WTC11 (cell line): ENCODE results near the gene CAD. TPM values are rescaled to one million over a fixed set of nuclear protein-coding genes. Genes with fewer than 3 reads are reported as not detected.

Experiments
- ATAC-seq: fragments of 200-7000 bp; cut with Tn5 transposase; 2 replicates; pipeline ENCODE4 v1.10.0; 2021; ENCODE audit warnings: mild to moderate bottlenecking, moderate library complexity
- CTCF ChIA-PET: fragments of 300-600 bp; sonication (Branson Sonifier 250); formaldehyde crosslinking; loops from one replicate; lab custom pipeline; 2021; ENCODE audit warnings: antibody characterized with exemption; lab: Charles Lee
- POLR2A ChIA-PET: fragments of 350-600 bp; sonication (Branson Sonifier 250); formaldehyde crosslinking; loops from one replicate; lab custom pipeline; 2021; ENCODE audit warnings: antibody characterized with exemption; lab: Charles Lee
- DNase-seq: peaks from one replicate; pipeline ENCODE4 v3.0.0; 2021; ENCODE audit warnings: low spot score
- H3K27ac Mint-ChIP-seq: 2 replicates; pipeline ENCODE4 v1.8.0; 2021; ENCODE audit warnings: mixed read lengths
- H3K27me3 Mint-ChIP-seq: 2 replicates; pipeline ENCODE4 v1.8.0; 2021; ENCODE audit warnings: low read depth, mild to moderate bottlenecking, moderate library complexity, mixed read lengths
- H3K36me3 Mint-ChIP-seq: 2 replicates; pipeline ENCODE4 v1.8.0; 2021; ENCODE audit warnings: mixed read lengths
- H3K4me1 Mint-ChIP-seq: 2 replicates; pipeline ENCODE4 v1.8.0; 2022; ENCODE audit warnings: mixed read lengths
- H3K4me3 Mint-ChIP-seq: 2 replicates; pipeline ENCODE4 v1.8.0; 2021; ENCODE audit warnings: mild to moderate bottlenecking, moderate library complexity, mixed read lengths
- H3K9me3 Mint-ChIP-seq: 2 replicates; pipeline ENCODE4 v1.8.0; 2021; ENCODE audit warnings: mixed read lengths
- ELF4 ChIP-seq: sonication (generic); formaldehyde crosslinking; IDR thresholded peaks from 2 replicates; pipeline ENCODE4 v1.8.1; 2022; ENCODE audit warnings: low read depth, mild to moderate bottlenecking, moderate library complexity, missing genetic modification reagents
- FOXP1 ChIP-seq: sonication (generic); formaldehyde crosslinking; IDR thresholded peaks from 2 replicates; pipeline ENCODE4 v1.8.0; 2022; ENCODE audit warnings: missing genetic modification reagents, mild to moderate bottlenecking, moderate library complexity, borderline replicate concordance
- MLX ChIP-seq: sonication (generic); formaldehyde crosslinking; IDR thresholded peaks from 2 replicates; pipeline ENCODE4 v1.8.1; 2023; ENCODE audit warnings: mild to moderate bottlenecking, missing genetic modification reagents, moderate library complexity
- MYBL2 ChIP-seq: sonication (generic); formaldehyde crosslinking; IDR thresholded peaks from 2 replicates; pipeline ENCODE4 v1.8.1; 2023; ENCODE audit warnings: mild to moderate bottlenecking, moderate library complexity, missing genetic modification reagents
- NFATC4 ChIP-seq: fragments of 250-450 bp; sonication (Bioruptor Pico); IDR thresholded peaks from 2 replicates; pipeline ENCODE4 v1.9.0; 2021; ENCODE audit warnings: mild to moderate bottlenecking
- NFE2L1 ChIP-seq: sonication (generic); formaldehyde crosslinking; IDR thresholded peaks from 2 replicates; pipeline ENCODE4 v1.8.1; 2023; ENCODE audit warnings: missing genetic modification reagents
- SMAD4 ChIP-seq: sonication (generic); formaldehyde crosslinking; IDR thresholded peaks from 2 replicates; pipeline ENCODE4 v1.8.0; 2022; ENCODE audit warnings: mild to moderate bottlenecking, missing genetic modification reagents
- STAT6 ChIP-seq: sonication (generic); formaldehyde crosslinking; conservative IDR thresholded peaks from 2 replicates; pipeline ENCODE4 v1.8.1; 2023; ENCODE audit warnings: mild to moderate bottlenecking, low read depth, missing genetic modification reagents, moderate library complexity
- USF1 ChIP-seq: sonication (generic); formaldehyde crosslinking; IDR thresholded peaks from 2 replicates; pipeline ENCODE4 v1.8.0; 2022; ENCODE audit warnings: mild to moderate bottlenecking, missing genetic modification reagents
- ZBTB21 ChIP-seq: sonication (generic); formaldehyde crosslinking; IDR thresholded peaks from 2 replicates; pipeline ENCODE4 v1.8.1; 2023; ENCODE audit warnings: mild to moderate bottlenecking, missing genetic modification reagents, borderline replicate concordance
- ZNF281 ChIP-seq: sonication (generic); formaldehyde crosslinking; IDR thresholded peaks from 2 replicates; pipeline ENCODE4 v1.8.0; 2023; ENCODE audit warnings: mild to moderate bottlenecking, missing genetic modification reagents
- ZNF317 ChIP-seq: sonication (generic); formaldehyde crosslinking; IDR thresholded peaks from 2 replicates; pipeline ENCODE4 v1.8.1; 2023; ENCODE audit warnings: low read depth, mild to moderate bottlenecking, moderate library complexity, missing genetic modification reagents, borderline replicate concordance
- ZNF423 ChIP-seq: fragments of 250-450 bp; sonication (Bioruptor Pico); IDR thresholded peaks from 2 replicates; pipeline ENCODE4 v2.1.2; 2022; ENCODE audit warnings: mild to moderate bottlenecking, moderate library complexity
- total RNA-seq: library from RNA; stranded (reverse); gene quantifications from 3 replicates; pipeline ENCODE4 v1.2.3, GENCODE V29; 2021
- TF ChIP-seq, protein P1 (sequence below): sonication (generic); formaldehyde crosslinking; IDR thresholded peaks from 2 replicates; pipeline ENCODE4 v1.8.1; 2023; ENCODE audit warnings: mild to moderate bottlenecking, moderate library complexity, missing genetic modification reagents

The CAD gene
- total RNA-seq, 1 experiment from 2014 or later: 178 TPM

DNA sequence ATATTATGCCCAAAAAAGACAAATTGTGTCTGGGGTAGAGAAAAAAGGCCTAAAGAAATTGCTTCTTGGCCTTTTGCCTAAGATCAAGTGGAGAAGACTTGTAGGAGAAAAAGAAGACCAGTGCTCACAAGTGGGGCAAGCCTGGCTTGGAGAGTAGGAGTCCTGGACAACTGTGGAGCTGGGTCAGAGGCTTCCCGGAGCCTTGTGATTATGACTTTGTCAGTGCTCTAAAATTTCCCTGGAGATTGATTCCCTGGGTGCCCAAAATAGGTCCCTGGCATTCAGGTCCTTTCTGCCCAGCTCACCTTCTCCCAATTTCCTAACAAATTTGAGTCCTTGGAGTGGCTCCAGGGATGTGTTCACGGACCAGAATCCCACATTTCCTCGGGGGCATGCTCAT lies 64.3 kb downstream of the CAD start (continued):
- no peak for TF ChIP-seq STAT6 (CRISPR knock-in tag)
- TF ChIP-seq, protein P1, sequence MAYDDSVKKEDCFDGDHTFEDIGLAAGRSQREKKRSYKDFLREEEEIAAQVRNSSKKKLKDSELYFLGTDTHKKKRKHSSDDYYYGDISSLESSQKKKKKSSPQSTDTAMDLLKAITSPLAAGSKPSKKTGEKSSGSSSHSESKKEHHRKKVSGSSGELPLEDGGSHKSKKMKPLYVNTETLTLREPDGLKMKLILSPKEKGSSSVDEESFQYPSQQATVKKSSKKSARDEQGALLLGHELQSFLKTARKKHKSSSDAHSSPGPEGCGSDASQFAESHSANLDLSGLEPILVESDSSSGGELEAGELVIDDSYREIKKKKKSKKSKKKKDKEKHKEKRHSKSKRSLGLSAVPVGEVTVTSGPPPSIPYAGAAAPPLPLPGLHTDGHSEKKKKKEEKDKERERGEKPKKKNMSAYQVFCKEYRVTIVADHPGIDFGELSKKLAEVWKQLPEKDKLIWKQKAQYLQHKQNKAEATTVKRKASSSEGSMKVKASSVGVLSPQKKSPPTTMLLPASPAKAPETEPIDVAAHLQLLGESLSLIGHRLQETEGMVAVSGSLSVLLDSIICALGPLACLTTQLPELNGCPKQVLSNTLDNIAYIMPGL (CRISPR knock-in tag): no peak

GRCh38 chr2:27281855-27282559 lies 64.8 kb downstream of the CAD start, which contains the start of gene TRIM54:
TRIM54 (plus strand) TSS chr2:27282429; CDS start chr2:27282732, 303 bp downstream.
- H3K27me3 Mint-ChIP-seq: no peaks in the 10 kb centered on the region; the same call in 1 of the 2 replicates
- no peaks in the 10 kb centered on the region for H3K36me3 Mint-ChIP-seq
- DNase-seq (no peak), ATAC-seq (peak; percentile 59)
- H3K27ac Mint-ChIP-seq: peak within 1 kb of the TSS; percentile 35
- H3K9me3 Mint-ChIP-seq: no peaks in the 10 kb centered on the region
- ChIA-PET CTCF (interaction anchor here (0.5 to 7.6 kb wide), 18 partner anchors 11 to 401 kb away, joined by 3 to 153 read pairs (median 4); partner anchors contain the start of genes SLC30A3 and UCN), POLR2A (interaction anchor here (1.0 to 1.6 kb wide), 3 partner anchors 8 to 62 kb away, joined by 3 read pairs; no protein-coding TSS in a partner anchor)
- peak within 1 kb of the TSS; percentile 54 for H3K4me3 Mint-ChIP-seq
- H3K4me1 Mint-ChIP-seq: peaks cover 46% of the 10 kb centered on the region
- TF ChIP-seq ZNF423 (CRISPR knock-in tag) (peak; percentile 81), ZNF281 (CRISPR knock-in tag) (peak; percentile 16; the same call in 1 of the 2 replicates), NFATC4 (CRISPR knock-in tag) (no peak)

DNA sequence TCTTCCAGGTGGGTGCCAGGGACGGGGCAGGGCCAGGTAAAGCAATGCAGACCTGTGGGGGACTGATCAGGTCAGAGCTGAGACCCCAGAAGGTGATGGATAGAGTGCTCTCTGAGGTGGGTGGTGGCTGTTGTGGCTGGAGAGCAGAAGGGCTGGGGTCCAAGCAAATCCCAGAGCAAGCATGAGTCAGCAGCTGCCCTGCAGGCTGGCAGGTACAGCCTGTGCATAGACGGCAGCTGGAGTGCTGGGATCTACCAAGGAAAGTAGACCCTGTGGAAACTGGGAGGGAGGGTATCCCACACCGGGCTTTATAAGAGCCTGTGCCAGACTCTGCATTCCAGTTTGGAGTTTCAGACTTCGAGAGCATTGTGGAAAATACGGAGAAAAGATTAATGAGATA lies 65.7 kb downstream of the CAD start:
- no peaks in the 10 kb centered on the region; the same call in 1 of the 2 replicates for H3K27me3 Mint-ChIP-seq
- ATAC-seq (peak; percentile 43), DNase-seq (no peak)
- no peak overlapping the region for H3K27ac Mint-ChIP-seq
- ChIA-PET CTCF (interaction anchor here (0.7 to 7.6 kb wide), 13 partner anchors 11 to 400 kb away, joined by 3 to 153 read pairs (median 10); partner anchors contain the start of genes SLC30A3 and UCN), POLR2A (interaction anchor here (1.0 to 1.6 kb wide), 3 partner anchors 9 to 63 kb away, joined by 3 read pairs; no protein-coding TSS in a partner anchor)
- no peaks in the 10 kb centered on the region for H3K9me3 Mint-ChIP-seq
- H3K4me3 Mint-ChIP-seq: peak overlapping the region; percentile 54
- peaks cover 50% of the 10 kb centered on the region for H3K4me1 Mint-ChIP-seq
- H3K36me3 Mint-ChIP-seq: no peaks in the 10 kb centered on the region
- TF ChIP-seq NFE2L1 (CRISPR knock-in tag) (peak; percentile 82), USF1 (CRISPR knock-in tag) (no peak)

- H3K4me1 Mint-ChIP-seq: peaks cover 50% of the 10 kb centered on the region
- TF ChIP-seq SMAD4 (CRISPR knock-in tag) (no peak), FOXP1 (CRISPR knock-in tag) (no peak), ZNF281 (CRISPR knock-in tag) (no peak), MLX (CRISPR knock-in tag) (no peak), ELF4 (CRISPR knock-in tag) (no peak), ZBTB21 (CRISPR knock-in tag) (no peak), ZNF317 (CRISPR knock-in tag) (no peak), ZNF423 (CRISPR knock-in tag) (no peak), MYBL2 (no peak)
Observed at GRCh38 chr2:27284996-27285395, 67.8 kb downstream of the CAD start.

More at GRCh38 chr2:27284996-27285395, 67.8 kb downstream of the CAD start:
- Mint-ChIP-seq H3K36me3 (no peaks in the 10 kb centered on the region), H3K27ac (no peak overlapping the region), H3K27me3 (no peaks in the 10 kb centered on the region; the same call in 1 of the 2 replicates), H3K4me3 (no peak overlapping the region), H3K9me3 (no peaks in the 10 kb centered on the region)
- ChIA-PET POLR2A (no interaction called here), CTCF (interaction anchor here (1.2 to 7.6 kb wide), 2 partner anchors 17 to 342 kb away, joined by 3 to 129 read pairs; no protein-coding TSS in a partner anchor)
- ATAC-seq (no peak), DNase-seq (no peak)
